ENCODE results near the gene RAVER1. TPM values are rescaled to one million over a fixed set of nuclear protein-coding genes. Genes with fewer than 3 reads are reported as not detected.

The RAVER1 gene
- total RNA-seq, 4 donors from 2014 or later = 12.4 to 23.9 (median 15.8) TPM

DNA sequence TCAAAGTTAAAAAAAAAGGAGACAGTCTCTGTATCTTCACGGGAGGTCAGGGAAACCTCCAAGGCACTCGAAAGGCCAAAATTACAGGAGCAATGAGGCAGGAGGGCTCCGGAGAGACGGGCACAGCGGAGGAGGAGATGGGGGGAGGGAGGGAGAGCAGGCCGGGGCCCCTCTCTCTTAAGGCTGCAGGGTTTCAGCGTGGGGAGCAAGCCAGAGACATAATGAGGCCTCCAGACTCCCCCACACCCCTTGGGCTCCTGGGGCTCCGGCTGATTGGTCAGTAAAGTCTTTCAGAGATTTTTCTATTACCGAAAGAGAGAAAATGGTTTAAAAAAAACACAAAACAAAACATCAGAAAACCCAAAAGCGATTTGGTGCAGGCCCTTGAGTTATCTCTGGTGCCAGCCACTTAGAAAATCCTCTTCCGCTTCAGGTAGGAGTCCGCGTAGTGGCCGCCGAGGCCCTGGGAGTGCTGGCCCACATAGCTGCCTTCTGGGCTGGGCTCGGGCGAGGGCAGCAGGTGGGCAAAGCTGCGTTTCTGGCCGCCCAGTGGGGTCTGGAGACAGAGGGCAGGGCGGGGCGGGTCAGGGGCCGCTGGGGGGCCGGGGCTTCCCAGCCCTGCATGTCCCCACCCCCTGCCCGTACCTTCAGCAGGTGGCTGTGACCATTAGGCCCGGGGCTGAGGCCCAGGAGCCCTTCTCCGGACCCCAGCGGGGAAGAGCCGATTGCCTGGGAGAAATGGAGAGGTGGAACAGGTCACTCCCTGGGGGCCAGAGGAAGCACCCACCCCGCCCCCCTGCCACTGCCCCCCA lies 16.1 kb downstream of the RAVER1 start:
- TF ChIP-seq, protein P1, sequence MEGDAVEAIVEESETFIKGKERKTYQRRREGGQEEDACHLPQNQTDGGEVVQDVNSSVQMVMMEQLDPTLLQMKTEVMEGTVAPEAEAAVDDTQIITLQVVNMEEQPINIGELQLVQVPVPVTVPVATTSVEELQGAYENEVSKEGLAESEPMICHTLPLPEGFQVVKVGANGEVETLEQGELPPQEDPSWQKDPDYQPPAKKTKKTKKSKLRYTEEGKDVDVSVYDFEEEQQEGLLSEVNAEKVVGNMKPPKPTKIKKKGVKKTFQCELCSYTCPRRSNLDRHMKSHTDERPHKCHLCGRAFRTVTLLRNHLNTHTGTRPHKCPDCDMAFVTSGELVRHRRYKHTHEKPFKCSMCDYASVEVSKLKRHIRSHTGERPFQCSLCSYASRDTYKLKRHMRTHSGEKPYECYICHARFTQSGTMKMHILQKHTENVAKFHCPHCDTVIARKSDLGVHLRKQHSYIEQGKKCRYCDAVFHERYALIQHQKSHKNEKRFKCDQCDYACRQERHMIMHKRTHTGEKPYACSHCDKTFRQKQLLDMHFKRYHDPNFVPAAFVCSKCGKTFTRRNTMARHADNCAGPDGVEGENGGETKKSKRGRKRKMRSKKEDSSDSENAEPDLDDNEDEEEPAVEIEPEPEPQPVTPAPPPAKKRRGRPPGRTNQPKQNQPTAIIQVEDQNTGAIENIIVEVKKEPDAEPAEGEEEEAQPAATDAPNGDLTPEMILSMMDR (IDR thresholded peaks at IDR 0.05) = no peak
- ATAC-seq (ENCODE audit: low FRiP score) (no peak), DNase-seq (ENCODE audit: low spot score) (no peak)

DNA sequence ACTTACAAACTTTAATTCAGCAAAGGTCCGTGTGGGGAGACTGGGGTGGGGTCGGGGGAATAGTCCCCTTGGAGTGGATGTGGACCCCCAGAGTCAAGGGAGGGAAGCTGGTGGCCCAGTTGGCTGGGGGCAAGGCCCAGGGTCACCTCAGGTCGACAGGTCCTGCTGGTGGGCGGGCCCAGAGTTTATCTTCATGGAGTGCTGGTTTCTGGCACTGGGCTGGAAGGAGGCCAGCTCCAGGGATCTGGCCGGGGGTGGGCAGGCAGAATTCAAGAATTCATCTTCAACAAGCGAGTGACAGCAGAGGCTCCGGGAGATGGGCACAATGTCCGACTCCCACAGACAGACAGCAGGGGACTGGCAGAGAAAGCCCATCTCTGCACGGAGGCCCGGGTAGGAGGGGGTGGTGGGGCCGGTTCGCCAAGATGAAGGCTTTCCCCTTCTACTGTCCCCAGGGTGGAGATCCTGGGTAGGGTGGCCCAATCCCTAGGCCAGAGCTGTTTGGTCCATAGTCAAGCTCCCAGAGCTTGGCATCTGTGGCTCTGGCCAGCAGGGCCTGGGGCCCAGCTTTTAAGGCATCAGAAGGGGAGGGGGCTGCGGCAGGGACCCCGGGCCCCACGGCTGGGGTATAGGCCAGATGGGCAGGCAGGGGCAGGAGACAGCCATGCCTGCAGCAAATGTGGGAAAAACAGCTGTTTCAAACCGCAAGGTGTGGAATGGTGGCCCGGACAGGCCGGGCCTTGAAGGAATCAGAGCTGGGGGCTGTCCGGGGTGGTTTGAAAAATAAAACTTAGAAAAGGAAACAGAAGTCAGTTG lies 16.9 kb downstream of the RAVER1 start:
- DNase-seq (ENCODE audit: low spot score) (no peak), ATAC-seq (ENCODE audit: low FRiP score) (no peak)
- TF ChIP-seq, protein P1 (IDR thresholded peaks at IDR 0.05) = no peak

DNA sequence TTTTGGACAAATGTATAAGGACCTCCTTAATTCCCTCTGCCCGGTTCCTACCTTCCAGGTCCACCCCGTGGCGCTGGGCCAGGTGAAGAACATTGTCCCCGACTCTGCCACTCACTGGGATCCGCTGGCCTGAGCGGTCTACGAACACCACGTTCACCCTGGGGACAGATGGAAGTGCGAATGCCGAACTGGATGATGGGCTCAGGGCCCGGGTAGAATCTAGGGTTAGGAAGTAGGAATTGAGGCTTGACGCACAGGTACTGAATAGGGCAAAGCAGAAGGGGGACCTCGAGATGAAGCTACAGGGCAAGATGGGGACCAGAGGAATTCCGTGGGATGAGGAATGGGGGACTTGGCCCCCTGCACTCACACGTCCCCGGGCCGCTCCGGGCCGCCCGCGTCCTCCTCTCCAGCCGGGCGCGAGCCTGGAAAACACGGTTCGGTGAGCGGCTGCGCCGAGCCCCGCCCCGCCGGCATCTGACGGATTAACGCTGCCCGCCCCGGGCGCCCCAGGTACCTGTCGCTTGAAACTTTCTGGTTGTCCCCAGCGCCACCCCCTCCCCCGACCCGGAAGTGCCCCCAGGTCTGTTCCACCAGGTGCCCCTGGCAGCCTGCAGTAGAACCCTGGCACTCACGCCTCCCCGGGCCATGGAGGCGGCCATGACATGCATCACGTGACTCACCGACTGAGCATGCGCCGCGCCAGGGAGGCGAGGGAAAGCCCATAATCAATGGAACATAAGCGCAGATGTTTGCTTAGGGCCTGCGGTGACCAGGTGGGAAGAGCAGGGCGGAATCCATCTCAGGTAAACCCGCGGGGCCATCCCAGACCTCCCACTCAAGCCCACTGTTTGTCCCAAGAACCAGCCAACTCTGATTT lies 17.8 kb downstream of the RAVER1 start, which contains the start of gene FDX2:
TSS of gene FDX2 (minus strand) at position 681 of the 880 bp plus-strand sequence. CDS start at position 662, 19 bp downstream.
- DNase-seq (ENCODE audit: low spot score) (peak; percentile 87), ATAC-seq (ENCODE audit: low FRiP score) (peak; percentile 75)
- TF ChIP-seq, protein P1 (IDR thresholded peaks at IDR 0.05) = no peak

DNA sequence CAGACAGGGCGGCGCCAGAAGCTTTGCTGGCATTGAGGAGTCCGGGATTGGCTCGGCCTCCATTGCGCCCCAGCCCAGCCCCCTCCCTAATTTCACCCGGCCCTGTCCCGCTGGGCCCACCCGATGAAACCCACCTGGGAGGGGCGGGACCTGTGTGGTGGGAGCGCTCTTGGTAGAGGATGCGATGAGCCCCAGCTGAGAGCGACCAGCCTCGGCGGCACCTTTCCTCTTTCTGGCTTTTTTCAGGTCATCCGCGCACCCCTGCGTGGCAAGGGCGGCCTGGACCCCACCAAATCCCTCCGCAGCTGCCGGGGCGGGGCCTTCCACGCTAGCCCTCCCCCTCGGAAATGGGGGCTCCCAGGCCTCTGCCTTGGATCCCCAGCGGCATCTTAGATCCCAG lies 23.9 kb downstream of the RAVER1 start, which contains the start of gene ZGLP1:
TSS of gene ZGLP1 (minus strand) at position 393 of the 400 bp plus-strand sequence.
- TF ChIP-seq, protein P1 (IDR thresholded peaks at IDR 0.05) = no peak
- no peak for DNase-seq (ENCODE audit: low spot score)
- ATAC-seq (ENCODE audit: low FRiP score) = no peak

DNA sequence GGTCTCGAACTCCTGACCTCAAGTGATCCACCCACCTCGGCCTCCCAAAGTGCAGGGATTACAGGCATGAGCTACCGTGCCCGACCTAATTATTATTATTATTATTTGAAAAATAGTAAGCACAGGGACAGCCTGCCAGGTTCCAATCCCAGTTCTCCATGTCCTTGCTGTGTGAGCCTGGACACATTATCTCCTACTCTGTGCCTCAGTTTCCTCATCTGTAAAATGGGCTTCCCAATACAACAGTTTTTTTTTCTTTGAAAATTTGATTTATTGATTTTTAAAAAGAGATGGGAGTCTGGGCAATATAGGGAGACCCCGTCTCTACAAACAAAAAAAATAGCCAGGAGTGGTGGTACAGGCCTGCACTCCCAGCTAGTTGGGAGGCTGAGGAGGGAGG lies 27.0 kb downstream of the RAVER1 start:
- no peak for ATAC-seq (ENCODE audit: low FRiP score)
- TF ChIP-seq, protein P1 (IDR thresholded peaks at IDR 0.05) = no peak

DNA sequence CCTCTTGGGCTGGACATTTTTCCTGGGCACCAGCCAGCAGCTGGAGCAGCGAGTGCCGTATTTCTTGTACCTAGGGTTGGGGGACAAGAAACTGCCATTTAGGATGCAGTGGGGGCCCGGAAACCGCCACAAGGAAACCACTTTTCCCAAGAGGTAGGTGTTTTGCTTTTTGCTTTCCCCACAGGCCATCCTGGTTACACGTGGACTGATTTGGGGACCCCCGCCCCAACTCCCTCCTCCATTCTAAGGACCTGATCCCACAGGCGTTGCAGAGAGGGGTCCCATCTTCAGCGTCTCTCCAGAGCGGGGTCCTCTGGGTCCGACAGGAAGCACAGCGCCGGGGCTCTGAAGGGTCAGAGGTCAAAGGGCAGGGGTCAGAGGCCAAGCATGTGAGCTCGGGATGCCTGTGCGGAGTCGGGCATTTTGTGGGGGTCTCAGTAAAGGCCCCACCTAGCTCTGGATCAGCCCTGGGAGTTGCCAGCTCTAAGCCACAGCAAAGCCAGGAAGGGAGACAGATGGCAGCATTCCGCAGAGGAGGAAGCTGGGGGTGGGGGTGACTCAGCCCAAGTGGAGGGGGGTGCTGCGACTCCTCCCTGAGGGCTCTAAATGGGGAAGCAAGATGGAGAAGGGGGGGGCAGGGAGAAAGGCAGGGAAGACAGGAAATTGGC lies 28.1 kb downstream of the RAVER1 start:
- DNase-seq (ENCODE audit: low spot score) = no peak
- ATAC-seq (ENCODE audit: low FRiP score) = no peak
- TF ChIP-seq, protein P1 (IDR thresholded peaks at IDR 0.05) = no peak

More for the DNA sequence above, 27.0 kb downstream of the RAVER1 start:
- DNase-seq (ENCODE audit: low spot score) = no peak

Data from omental fat pad (tissue), 4 donors.